GM23338 (cell line): ENCODE data around the gene FBXO33. TPM values are rescaled to one million over a fixed set of nuclear protein-coding genes. Genes with fewer than 3 reads are reported as not detected.

Experiments
- ATAC-seq: fragments of 200-7000 bp; cut with Tn5 transposase; 3 replicates; pipeline ENCODE4 v1.9.1; 2020
- DNase-seq: peaks from one replicate; pipeline ENCODE4 v3.0.0-alpha.2; 2015; ENCODE audit warnings: low spot score
- H2AFZ ChIP-seq: fragments of 200-600 bp; sonication (generic); 2 replicates; pipeline ENCODE4 v1.8.0; 2016; ENCODE audit warnings: antibody characterized with exemption, mild to moderate bottlenecking, moderate library complexity
- H3F3A ChIP-seq: fragments of 200-600 bp; sonication (generic); replicated peaks from 2 replicates; pipeline ENCODE4 v1.8.0; 2017; ENCODE audit warnings: antibody characterized with exemption, mixed run types, low read depth
- H3K27ac ChIP-seq: fragments of 200-600 bp; sonication (generic); 2 replicates; pipeline ENCODE4 v1.6.1; 2016; ENCODE audit warnings: low read depth
- H3K27me3 ChIP-seq: fragments of 200-600 bp; sonication (generic); 2 replicates; pipeline ENCODE4 v1.8.0; 2016; ENCODE audit warnings: mild to moderate bottlenecking, mixed run types, moderate library complexity; ENCODE audit not compliant: insufficient read depth
- H3K36me3 ChIP-seq: fragments of 200-600 bp; sonication (generic); 2 replicates; pipeline ENCODE4 v1.8.0; 2016; ENCODE audit warnings: mild to moderate bottlenecking; ENCODE audit not compliant: insufficient read depth
- H3K4me1 ChIP-seq: fragments of 200-600 bp; sonication (generic); 2 replicates; pipeline ENCODE4 v1.8.0; 2016; ENCODE audit warnings: mild to moderate bottlenecking, moderate library complexity; ENCODE audit not compliant: insufficient read depth
- H3K4me2 ChIP-seq: fragments of 200-600 bp; sonication (generic); 2 replicates; pipeline ENCODE4 v1.7.1; 2017; ENCODE audit warnings: mixed run types
- H3K4me3 ChIP-seq: fragments of 200-600 bp; sonication (generic); 2 replicates; pipeline ENCODE4 v1.6.1; 2016; ENCODE audit warnings: mixed run types
- H3K79me2 ChIP-seq: fragments of 200-600 bp; sonication (generic); replicated peaks from 2 replicates; pipeline ENCODE4 v1.8.0; 2017; ENCODE audit warnings: mild to moderate bottlenecking; ENCODE audit not compliant: insufficient read depth
- H3K9me2 ChIP-seq: fragments of 200-600 bp; sonication (generic); 2 replicates; pipeline ENCODE4 v1.8.0; 2017; ENCODE audit not compliant: insufficient read depth
- H4K20me1 ChIP-seq: fragments of 200-600 bp; sonication (generic); replicated peaks from 2 replicates; pipeline ENCODE4 v1.8.0; 2017; ENCODE audit warnings: mild to moderate bottlenecking; ENCODE audit not compliant: insufficient read depth
- H3K27ac Mint-ChIP-seq: 2 replicates; pipeline ENCODE4 v1.8.0; 2020; ENCODE audit warnings: inconsistent platforms, mild to moderate bottlenecking, moderate library complexity, mixed read lengths
- H3K27me3 Mint-ChIP-seq: 3 replicates; pipeline ENCODE4 v1.8.0; 2022; ENCODE audit warnings: low read depth, mild to moderate bottlenecking, moderate library complexity, mixed read lengths, inconsistent platforms; ENCODE audit not compliant: insufficient read depth, poor library complexity
- H3K36me3 Mint-ChIP-seq: 3 replicates; pipeline ENCODE4 v1.8.0; 2021; ENCODE audit warnings: low read depth, mild to moderate bottlenecking, inconsistent platforms, moderate library complexity, mixed read lengths
- H3K4me1 Mint-ChIP-seq: 3 replicates; pipeline ENCODE4 v1.8.0; 2020; ENCODE audit warnings: mild to moderate bottlenecking, inconsistent platforms, mixed read lengths
- H3K4me3 Mint-ChIP-seq: 3 replicates; pipeline ENCODE4 v1.8.0; 2021; ENCODE audit warnings: moderate library complexity, mild to moderate bottlenecking, inconsistent platforms, mixed read lengths
- H3K9me3 Mint-ChIP-seq: 3 replicates; pipeline ENCODE4 v1.8.0; 2020; ENCODE audit warnings: moderate library complexity, mild to moderate bottlenecking, inconsistent platforms, mixed read lengths
- CREB1 ChIP-seq: fragments of 250-450 bp; sonication (Bioruptor Pico); IDR thresholded peaks from 2 replicates; pipeline ENCODE4 v1.5.0; 2020; ENCODE audit warnings: low read depth, mild to moderate bottlenecking, moderate library complexity
- EZH2 ChIP-seq: fragments of 200-600 bp; sonication (generic); IDR thresholded peaks from one replicate; pipeline ENCODE4 v1.8.0; 2017; ENCODE audit warnings: antibody characterized with exemption, mild to moderate bottlenecking, low read depth; ENCODE audit not compliant: unreplicated experiment
- EZH2phosphoT487 ChIP-seq: fragments of 200-600 bp; sonication (generic); IDR thresholded peaks from one replicate; pipeline ENCODE4 v1.8.1; 2018; ENCODE audit warnings: antibody characterized with exemption; ENCODE audit not compliant: unreplicated experiment
- JUNB ChIP-seq: IDR thresholded peaks from one replicate; pipeline ENCODE4 v1.6.1; 2016; ENCODE audit warnings: antibody characterized with exemption; ENCODE audit not compliant: unreplicated experiment
- POLR2AphosphoS5 ChIP-seq: IDR thresholded peaks from 2 replicates; pipeline ENCODE4 v1.6.1; 2016; ENCODE audit warnings: antibody characterized with exemption, low read depth
- REST ChIP-seq: IDR thresholded peaks from one replicate; pipeline ENCODE4 v1.6.1; 2018; ENCODE audit warnings: antibody characterized with exemption; ENCODE audit not compliant: unreplicated experiment
- ZNF114 ChIP-seq: fragments of 250-450 bp; sonication (Bioruptor Pico); IDR thresholded peaks from 2 replicates; pipeline ENCODE4 v1.5.0; 2020; ENCODE audit warnings: mild to moderate bottlenecking, moderate library complexity
- ZNF331 ChIP-seq: fragments of 250-450 bp; sonication (Bioruptor Pico); IDR thresholded peaks from 2 replicates; pipeline ENCODE4 v1.5.0; 2020; ENCODE audit warnings: low read depth, mild to moderate bottlenecking, moderate library complexity
- polyA plus RNA-seq: library from polyadenylated mRNA; unstranded; fragments of >200 nt; fragmentation: Nextera tagmentation; extraction: Ambion mirVana; gene quantifications from 2 replicates; pipeline ENCODE4 v1.2.1, GENCODE V29; 2016
- total RNA-seq: library from RNA; depleted of rRNA; stranded (reverse); fragments of >200 nt; shearing (Covaris generic); gene quantifications from 2 replicates; pipeline ENCODE4 v1.2.3, GENCODE V29; 2014
- TF ChIP-seq, protein P1 (sequence below), 2 experiments: fragments of 200-600 bp in 1 of 2; sonication (generic) in 1 of 2; conservative IDR thresholded peaks; 2 replicates each; pipeline versions ENCODE4 v1.5.1 to v1.6.1; 2016 to 2017; ENCODE audit warnings: antibody characterized with exemption in 2 of 2, low read depth in 2 of 2, mild to moderate bottlenecking in 2 of 2, moderate library complexity in 1 of 2
- TF ChIP-seq, protein P2 (sequence below): fragments of 250-450 bp; sonication (Bioruptor Pico); IDR thresholded peaks from 2 replicates; pipeline ENCODE4 v1.5.0; 2020; ENCODE audit warnings: mild to moderate bottlenecking, moderate library complexity

FBXO33 gene
- total and polyA plus RNA-seq, 2 experiments from 2014 or later: 6.7 to 13.1 TPM

GRCh38 chr14:39376667-39377403, 55.4 kb downstream of the FBXO33 start:
- no peaks in the 10 kb centered on the region for H3K9me3 Mint-ChIP-seq
- Histone ChIP-seq H3K36me3 (no peaks in the 10 kb centered on the region), H3K27me3 (no peaks in the 10 kb centered on the region), H3K4me3 (no peak overlapping the region), H3K9me2 (no peaks in the 10 kb centered on the region), H4K20me1 (no peaks in the 10 kb centered on the region), H3K27ac (no peak overlapping the region), H2AFZ (no peak overlapping the region; the same call in 1 of the 2 replicates), H3K79me2 (no peaks in the 10 kb centered on the region), H3F3A (no peaks in the 10 kb centered on the region), H3K4me2 (no peak overlapping the region), H3K4me1 (peaks cover 7% of the 10 kb centered on the region)
- H3K4me1 Mint-ChIP-seq: peaks cover 7% of the 10 kb centered on the region; the same call in 2 of the 3 replicates
- DNase-seq (peak; percentile 9), ATAC-seq (no peak)
- TF ChIP-seq, protein P1, sequence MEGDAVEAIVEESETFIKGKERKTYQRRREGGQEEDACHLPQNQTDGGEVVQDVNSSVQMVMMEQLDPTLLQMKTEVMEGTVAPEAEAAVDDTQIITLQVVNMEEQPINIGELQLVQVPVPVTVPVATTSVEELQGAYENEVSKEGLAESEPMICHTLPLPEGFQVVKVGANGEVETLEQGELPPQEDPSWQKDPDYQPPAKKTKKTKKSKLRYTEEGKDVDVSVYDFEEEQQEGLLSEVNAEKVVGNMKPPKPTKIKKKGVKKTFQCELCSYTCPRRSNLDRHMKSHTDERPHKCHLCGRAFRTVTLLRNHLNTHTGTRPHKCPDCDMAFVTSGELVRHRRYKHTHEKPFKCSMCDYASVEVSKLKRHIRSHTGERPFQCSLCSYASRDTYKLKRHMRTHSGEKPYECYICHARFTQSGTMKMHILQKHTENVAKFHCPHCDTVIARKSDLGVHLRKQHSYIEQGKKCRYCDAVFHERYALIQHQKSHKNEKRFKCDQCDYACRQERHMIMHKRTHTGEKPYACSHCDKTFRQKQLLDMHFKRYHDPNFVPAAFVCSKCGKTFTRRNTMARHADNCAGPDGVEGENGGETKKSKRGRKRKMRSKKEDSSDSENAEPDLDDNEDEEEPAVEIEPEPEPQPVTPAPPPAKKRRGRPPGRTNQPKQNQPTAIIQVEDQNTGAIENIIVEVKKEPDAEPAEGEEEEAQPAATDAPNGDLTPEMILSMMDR (conservative IDR thresholded peaks at IDR 0.05; ENCODE audit: low read depth in 2 of 2): no peak
- TF ChIP-seq EZH2phosphoT487 (no peak), POLR2AphosphoS5 (no peak), ZNF331 (CRISPR knock-in tag) (no peak), EZH2 (no peak)
- H3K27ac Mint-ChIP-seq: peak overlapping the region; percentile 89
- no peak overlapping the region for H3K4me3 Mint-ChIP-seq
- no peaks in the 10 kb centered on the region for H3K36me3 Mint-ChIP-seq
- no peaks in the 10 kb centered on the region for H3K27me3 Mint-ChIP-seq

DNA sequence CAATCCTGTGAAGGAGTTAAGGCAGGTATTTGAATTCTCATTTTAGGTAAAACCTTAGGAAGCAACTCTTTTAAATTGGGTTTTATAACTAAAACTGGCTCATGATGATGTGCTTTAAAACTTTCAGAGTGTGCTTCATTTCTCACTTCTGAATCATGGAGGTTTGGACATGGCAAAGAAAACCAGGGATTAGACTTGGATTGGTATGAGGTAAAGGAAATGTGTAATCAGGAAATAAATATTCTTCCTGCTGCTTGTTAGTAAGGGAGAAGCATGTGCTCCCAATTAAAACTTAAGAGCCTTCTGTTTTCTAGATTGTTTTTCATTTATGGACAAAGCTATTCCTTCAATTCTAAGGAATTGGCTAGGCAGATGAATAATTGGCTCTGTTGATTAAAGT, 57.4 kb downstream of the FBXO33 start:
- no peaks in the 10 kb centered on the region for H3K36me3 ChIP-seq
- H3K79me2 ChIP-seq: no peaks in the 10 kb centered on the region
- H3K27me3 Mint-ChIP-seq: no peaks in the 10 kb centered on the region
- H3K4me2 ChIP-seq: no peak overlapping the region
- DNase-seq (no peak), ATAC-seq (no peak)
- H3K36me3 Mint-ChIP-seq: no peaks in the 10 kb centered on the region
- no peaks in the 10 kb centered on the region for H3F3A ChIP-seq
- H3K4me3 Mint-ChIP-seq: no peak overlapping the region
- H3K9me3 Mint-ChIP-seq: no peaks in the 10 kb centered on the region
- H3K4me1 ChIP-seq: peaks cover 7% of the 10 kb centered on the region
- H3K4me1 Mint-ChIP-seq: peaks cover 7% of the 10 kb centered on the region; the same call in 2 of the 3 replicates
- H3K27ac Mint-ChIP-seq: no peak overlapping the region
- no peaks in the 10 kb centered on the region for H4K20me1 ChIP-seq
- no peak overlapping the region for H3K4me3 ChIP-seq
- no peak overlapping the region for H3K27ac ChIP-seq
- H3K9me2 ChIP-seq: no peaks in the 10 kb centered on the region
- H3K27me3 ChIP-seq: no peaks in the 10 kb centered on the region
- no peak overlapping the region for H2AFZ ChIP-seq
- TF ChIP-seq, protein P2, sequence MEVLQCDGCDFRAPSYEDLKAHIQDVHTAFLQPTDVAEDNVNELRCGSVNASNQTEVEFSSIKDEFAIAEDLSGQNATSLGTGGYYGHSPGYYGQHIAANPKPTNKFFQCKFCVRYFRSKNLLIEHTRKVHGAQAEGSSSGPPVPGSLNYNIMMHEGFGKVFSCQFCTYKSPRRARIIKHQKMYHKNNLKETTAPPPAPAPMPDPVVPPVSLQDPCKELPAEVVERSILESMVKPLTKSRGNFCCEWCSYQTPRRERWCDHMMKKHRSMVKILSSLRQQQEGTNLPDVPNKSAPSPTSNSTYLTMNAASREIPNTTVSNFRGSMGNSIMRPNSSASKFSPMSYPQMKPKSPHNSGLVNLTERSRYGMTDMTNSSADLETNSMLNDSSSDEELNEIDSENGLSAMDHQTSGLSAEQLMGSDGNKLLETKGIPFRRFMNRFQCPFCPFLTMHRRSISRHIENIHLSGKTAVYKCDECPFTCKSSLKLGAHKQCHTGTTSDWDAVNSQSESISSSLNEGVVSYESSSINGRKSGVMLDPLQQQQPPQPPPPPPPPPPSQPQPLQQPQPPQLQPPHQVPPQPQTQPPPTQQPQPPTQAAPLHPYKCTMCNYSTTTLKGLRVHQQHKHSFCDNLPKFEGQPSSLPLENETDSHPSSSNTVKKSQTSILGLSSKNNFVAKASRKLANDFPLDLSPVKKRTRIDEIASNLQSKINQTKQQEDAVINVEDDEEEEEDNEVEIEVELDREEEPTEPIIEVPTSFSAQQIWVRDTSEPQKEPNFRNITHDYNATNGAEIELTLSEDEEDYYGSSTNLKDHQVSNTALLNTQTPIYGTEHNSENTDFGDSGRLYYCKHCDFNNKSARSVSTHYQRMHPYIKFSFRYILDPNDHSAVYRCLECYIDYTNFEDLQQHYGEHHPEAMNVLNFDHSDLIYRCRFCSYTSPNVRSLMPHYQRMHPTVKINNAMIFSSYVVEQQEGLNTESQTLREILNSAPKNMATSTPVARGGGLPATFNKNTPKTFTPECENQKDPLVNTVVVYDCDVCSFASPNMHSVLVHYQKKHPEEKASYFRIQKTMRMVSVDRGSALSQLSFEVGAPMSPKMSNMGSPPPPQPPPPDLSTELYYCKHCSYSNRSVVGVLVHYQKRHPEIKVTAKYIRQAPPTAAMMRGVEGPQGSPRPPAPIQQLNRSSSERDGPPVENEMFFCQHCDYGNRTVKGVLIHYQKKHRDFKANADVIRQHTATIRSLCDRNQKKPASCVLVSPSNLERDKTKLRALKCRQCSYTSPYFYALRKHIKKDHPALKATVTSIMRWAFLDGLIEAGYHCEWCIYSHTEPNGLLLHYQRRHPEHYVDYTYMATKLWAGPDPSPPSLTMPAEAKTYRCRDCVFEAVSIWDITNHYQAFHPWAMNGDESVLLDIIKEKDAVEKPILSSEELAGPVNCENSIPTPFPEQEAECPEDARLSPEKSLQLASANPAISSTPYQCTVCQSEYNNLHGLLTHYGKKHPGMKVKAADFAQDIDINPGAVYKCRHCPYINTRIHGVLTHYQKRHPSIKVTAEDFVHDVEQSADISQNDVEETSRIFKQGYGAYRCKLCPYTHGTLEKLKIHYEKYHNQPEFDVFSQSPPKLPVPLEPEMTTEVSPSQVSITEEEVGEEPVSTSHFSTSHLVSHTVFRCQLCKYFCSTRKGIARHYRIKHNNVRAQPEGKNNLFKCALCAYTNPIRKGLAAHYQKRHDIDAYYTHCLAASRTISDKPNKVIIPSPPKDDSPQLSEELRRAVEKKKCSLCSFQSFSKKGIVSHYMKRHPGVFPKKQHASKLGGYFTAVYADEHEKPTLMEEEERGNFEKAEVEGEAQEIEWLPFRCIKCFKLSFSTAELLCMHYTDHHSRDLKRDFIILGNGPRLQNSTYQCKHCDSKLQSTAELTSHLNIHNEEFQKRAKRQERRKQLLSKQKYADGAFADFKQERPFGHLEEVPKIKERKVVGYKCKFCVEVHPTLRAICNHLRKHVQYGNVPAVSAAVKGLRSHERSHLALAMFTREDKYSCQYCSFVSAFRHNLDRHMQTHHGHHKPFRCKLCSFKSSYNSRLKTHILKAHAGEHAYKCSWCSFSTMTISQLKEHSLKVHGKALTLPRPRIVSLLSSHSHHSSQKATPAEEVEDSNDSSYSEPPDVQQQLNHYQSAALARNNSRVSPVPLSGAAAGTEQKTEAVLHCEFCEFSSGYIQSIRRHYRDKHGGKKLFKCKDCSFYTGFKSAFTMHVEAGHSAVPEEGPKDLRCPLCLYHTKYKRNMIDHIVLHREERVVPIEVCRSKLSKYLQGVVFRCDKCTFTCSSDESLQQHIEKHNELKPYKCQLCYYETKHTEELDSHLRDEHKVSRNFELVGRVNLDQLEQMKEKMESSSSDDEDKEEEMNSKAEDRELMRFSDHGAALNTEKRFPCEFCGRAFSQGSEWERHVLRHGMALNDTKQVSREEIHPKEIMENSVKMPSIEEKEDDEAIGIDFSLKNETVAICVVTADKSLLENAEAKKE (CRISPR knock-in tag): no peak
- TF ChIP-seq ZNF331 (CRISPR knock-in tag) (no peak), CREB1 (CRISPR knock-in tag) (no peak), REST (no peak), JUNB (no peak), ZNF114 (CRISPR knock-in tag) (no peak)
